Memory B cell (primary cell): Measurements from ENCODE around the gene RGS13.
A peak's percentile ranks its signal among the peaks of the same experiment; 100 is the strongest.

Experiments used
- ATAC-seq: fragments of 150-1000 bp; cut with Tn5 transposase; 2 replicates; pipeline ENCODE4 v1.10.0; 2021; ENCODE audit warnings: low read depth, mild to moderate bottlenecking, moderate library complexity
- DNase-seq, 2 donors: peaks; one replicate each; pipeline ENCODE4 v3.0.0; 2022; ENCODE audit warnings: low spot score in 2 of 2
- H3K27ac Mint-ChIP-seq: one replicate; pipeline ENCODE4 v1.8.0; 2022; ENCODE audit warnings: mild to moderate bottlenecking, moderate library complexity, mixed read lengths
- H3K27me3 Mint-ChIP-seq: one replicate; pipeline ENCODE4 v1.8.0; 2022; ENCODE audit warnings: mixed read lengths
- H3K36me3 Mint-ChIP-seq: one replicate; pipeline ENCODE4 v1.8.0; 2022; ENCODE audit warnings: mild to moderate bottlenecking, mixed read lengths
- H3K4me1 Mint-ChIP-seq: one replicate; pipeline ENCODE4 v1.8.0; 2022; ENCODE audit warnings: mixed read lengths
- H3K4me3 Mint-ChIP-seq: one replicate; pipeline ENCODE4 v1.8.0; 2022; ENCODE audit warnings: mild to moderate bottlenecking, moderate library complexity, mixed read lengths
- H3K9me3 Mint-ChIP-seq: one replicate; pipeline ENCODE4 v1.8.0; 2022; ENCODE audit warnings: mixed read lengths

Gene RGS13

DNA sequence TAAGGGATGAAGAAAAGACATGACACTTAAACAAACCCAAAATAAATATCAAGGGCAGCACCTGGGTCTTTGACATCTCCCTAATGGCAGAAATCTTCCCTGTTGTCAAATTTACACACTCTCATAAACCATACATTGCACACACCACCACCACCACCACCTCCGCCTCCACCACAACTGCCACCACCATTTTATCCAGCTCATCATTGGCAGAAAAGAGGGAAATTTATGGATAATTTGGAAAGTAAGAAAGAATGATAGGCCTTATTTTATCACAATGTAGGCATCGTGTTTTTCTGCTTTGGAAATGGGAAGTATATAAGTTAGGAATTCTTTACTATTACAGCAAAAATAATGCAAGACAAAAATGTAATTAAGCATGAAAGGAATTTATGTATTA is 27.3 kb upstream of the RGS13 start:
- Mint-ChIP-seq H3K4me1 (peaks cover 24% of the 10 kb centered on the region), H3K27ac (peak overlapping the region; percentile 85), H3K36me3 (no peaks in the 10 kb centered on the region), H3K4me3 (no peak overlapping the region), H3K27me3 (peaks cover 2% of the 10 kb centered on the region), H3K9me3 (no peaks in the 10 kb centered on the region)
- ATAC-seq (no peak), DNase-seq (no peak)

DNA sequence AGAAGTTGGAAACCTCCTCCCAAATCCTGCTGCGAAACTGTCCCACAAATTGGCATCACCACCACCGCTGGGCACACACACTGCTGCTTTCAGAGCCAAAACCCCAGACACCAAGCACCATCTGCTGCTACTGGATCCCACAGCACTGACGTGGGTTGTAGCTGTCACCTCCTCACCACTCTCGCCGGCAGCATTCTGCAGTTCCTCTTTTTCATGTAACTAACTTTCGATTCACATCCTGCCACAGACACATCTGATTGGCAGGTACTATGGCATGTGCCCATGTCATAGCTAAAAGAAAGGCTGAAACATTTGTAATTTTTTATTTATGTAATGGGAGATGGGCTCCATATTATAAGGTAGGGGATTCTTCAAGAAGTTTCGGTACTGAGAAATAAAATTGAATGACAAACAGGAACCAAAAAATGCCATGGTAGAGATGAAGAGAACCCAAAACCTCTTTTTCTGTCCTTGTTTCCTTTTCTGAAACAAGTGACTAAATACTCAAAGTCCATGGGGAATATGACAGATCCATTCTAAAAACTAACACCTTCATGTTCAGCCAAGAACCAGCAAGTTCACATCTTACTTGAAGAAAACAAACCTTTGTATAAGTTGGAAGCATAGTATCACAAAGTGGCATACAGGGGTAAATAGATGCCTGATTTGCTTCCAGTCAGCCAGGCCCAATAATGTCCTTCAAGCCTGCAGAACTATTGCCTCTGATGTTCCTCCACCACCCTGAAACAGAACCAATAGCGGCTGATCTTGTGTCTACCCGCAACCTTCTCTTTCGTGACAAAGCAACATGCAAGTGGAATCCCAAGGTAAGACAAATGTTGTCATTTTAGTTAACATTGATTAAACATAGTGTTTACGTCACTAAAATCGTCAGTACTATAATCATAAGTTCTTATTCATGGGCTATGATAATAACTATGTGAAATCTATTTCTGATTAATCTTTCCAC is 26.6 kb upstream of the RGS13 start:
- peak; percentile 63 to 85 for DNase-seq
- Mint-ChIP-seq H3K36me3 (no peaks in the 10 kb centered on the region), H3K27ac (peak overlapping the region; percentile 85), H3K9me3 (no peaks in the 10 kb centered on the region), H3K4me1 (peaks cover 23% of the 10 kb centered on the region), H3K4me3 (no peak overlapping the region), H3K27me3 (peaks cover 2% of the 10 kb centered on the region)
- peak; percentile 91 for ATAC-seq

DNA sequence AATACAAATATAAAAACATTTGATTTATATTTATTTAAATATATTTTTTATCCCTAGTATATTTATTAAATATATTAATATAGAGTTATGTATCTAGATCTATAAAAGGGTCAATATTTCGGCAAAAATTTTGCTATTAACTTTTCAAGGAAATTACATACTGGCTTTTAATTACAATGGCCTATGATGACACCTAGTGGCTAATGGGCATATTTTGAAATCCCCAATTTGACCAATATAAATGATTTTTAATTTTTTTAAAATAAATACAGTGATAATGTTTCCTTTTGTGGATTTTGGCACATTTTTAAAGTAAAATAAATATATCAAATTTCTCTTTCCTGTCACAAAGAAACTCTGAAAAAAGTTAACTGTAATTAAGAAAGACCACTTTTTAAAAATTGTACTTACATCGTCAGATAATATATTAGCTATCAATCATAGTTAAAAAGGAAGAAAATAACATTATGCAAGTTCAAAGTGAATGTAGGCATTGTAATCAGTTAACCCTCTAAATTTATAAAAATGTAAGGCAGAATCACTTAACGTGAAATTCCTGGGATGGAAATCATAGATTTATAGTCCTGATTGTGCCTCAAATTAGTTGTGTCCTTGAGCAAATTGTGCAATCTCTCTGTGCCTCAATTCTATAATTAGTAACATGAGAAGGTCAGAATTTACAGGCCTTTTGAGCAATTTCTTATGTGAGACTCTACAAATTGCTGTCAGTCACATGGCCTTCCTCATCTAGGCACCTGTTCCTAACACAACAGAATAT is 25.6 kb upstream of the RGS13 start:
- ATAC-seq (no peak), DNase-seq (peak in 1 of 2 donors; percentile 41)
- Mint-ChIP-seq H3K36me3 (no peaks in the 10 kb centered on the region), H3K4me1 (peaks cover 20% of the 10 kb centered on the region), H3K27ac (peak overlapping the region; percentile 85), H3K4me3 (no peak overlapping the region), H3K27me3 (peaks cover 5% of the 10 kb centered on the region), H3K9me3 (no peaks in the 10 kb centered on the region)

DNA sequence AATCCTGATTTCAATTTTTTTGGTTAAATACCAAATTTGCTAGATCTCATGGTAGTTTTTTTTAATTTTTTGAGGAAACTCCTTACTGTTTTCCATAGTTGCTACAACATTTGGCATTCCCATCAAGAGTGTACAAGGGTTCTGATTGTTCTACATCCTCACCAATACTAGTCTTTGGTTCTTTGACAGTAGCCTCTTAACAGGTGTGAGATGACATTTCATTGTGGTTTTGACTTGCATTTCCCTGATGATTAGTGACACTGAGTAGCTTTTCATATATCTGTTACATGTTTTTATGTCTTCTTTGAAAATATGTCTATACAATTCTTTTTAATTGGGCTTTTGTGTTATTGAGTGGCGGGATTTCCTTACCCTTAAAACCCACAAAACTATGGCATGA is 20.9 kb upstream of the RGS13 start:
- H3K27me3 Mint-ChIP-seq: peaks cover 6% of the 10 kb centered on the region
- no peak overlapping the region for H3K27ac Mint-ChIP-seq
- no peaks in the 10 kb centered on the region for H3K36me3 Mint-ChIP-seq
- H3K4me3 Mint-ChIP-seq: no peak overlapping the region
- DNase-seq (no peak), ATAC-seq (no peak)
- H3K4me1 Mint-ChIP-seq: no peaks in the 10 kb centered on the region
- H3K9me3 Mint-ChIP-seq: no peaks in the 10 kb centered on the region

DNA sequence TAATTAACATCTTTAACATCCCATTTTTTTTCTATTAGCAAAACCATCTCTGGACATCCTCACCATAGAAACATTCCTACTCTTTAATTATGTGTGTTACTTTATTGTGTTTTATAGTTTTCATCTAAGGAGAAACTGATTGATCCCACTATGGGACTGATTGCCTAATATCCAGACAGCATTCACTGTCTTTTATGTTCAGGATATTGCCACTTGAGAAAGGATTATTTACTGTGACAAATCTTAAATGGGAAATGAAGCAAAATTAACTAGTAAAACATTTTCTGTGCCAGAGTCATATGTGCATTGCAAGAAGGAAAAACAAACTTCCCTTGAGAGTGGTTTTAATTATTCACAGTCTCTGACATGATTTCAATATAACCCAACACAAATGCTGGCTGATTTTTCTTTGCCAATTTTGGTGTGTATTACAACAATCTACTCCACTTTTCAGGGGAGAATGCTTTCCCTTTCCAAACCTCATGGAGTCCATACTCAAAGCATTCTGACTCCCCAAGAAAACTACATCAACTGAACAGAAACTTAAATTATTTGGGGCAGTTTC is 15.8 kb upstream of the RGS13 start:
- ATAC-seq: no peak
- no peak overlapping the region for H3K4me3 Mint-ChIP-seq
- H3K4me1 Mint-ChIP-seq: no peaks in the 10 kb centered on the region

DNA sequence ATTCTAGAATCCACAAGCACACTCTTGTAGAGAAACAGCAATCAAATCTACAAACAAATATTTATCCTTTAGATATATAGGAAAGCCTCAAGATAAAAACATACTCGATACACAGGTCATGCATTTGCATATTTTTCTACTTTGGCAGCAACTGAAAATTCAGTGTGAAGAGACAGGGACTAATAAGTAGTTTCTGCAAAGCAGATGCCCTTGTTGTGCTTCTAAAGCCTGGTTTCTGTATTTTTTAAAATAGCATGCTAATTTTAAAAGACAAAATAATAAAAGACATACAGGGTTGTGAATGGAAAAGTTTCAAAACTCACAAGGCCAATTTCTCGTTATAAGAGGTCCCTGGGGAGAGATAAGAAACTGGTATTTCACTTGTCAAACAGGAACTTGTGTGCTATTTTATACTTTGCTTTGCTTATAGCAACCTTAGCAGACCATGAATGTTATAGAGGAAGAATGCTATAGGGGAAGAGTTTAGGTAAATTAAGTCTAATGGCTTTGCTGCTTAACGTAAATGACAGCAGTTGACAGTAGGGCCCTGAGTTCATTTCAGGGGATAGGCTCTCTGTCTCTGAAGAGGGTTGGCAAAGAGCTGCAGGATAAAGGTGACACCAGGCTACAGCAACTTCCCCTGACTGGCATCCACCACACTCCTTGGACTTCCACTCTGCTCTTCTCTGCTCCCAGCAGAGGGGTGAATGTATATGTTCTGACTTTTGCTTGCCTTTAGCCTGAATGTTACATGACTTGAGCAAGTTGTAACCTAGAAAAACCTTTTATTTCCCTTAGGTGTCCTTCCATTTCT is 9.4 kb upstream of the RGS13 start:
- H3K4me1 Mint-ChIP-seq: peaks cover 11% of the 10 kb centered on the region

More for the DNA sequence above, 15.8 kb upstream of the RGS13 start:
- no peak overlapping the region for H3K27ac Mint-ChIP-seq
- peaks cover 33% of the 10 kb centered on the region for H3K27me3 Mint-ChIP-seq
- DNase-seq: no peak
- peaks cover 5% of the 10 kb centered on the region for H3K9me3 Mint-ChIP-seq
- peaks cover 2% of the 10 kb centered on the region for H3K36me3 Mint-ChIP-seq

DNA sequence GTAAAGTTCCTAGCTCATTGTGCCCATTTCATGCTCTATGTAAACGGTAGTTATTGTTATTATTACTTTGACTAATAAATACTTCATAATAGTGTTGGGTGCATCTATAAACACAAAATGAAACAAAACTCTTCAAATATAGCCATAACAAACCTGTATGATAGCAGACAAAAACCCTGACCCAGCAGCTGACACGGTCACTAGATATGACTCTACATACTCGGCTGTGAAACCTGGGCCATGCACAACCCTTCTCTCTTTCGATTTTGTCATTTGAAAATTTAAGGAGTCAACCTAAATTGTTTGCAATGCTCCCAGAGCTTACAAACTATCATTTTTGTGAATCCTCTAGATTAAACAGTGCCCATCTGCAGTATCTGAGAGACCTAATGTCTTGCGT is 8.0 kb upstream of the RGS13 start:
- Mint-ChIP-seq H3K9me3 (no peaks in the 10 kb centered on the region), H3K4me1 (peaks cover 11% of the 10 kb centered on the region), H3K27ac (no peak overlapping the region), H3K4me3 (no peak overlapping the region), H3K36me3 (peaks cover 2% of the 10 kb centered on the region), H3K27me3 (peaks cover 30% of the 10 kb centered on the region)
- DNase-seq: no peak
- no peak for ATAC-seq

More for the DNA sequence above, 9.4 kb upstream of the RGS13 start:
- DNase-seq (no peak), ATAC-seq (peak; percentile 90)
- Mint-ChIP-seq H3K36me3 (peaks cover 2% of the 10 kb centered on the region), H3K4me3 (no peak overlapping the region), H3K27me3 (peaks cover 38% of the 10 kb centered on the region), H3K9me3 (peaks cover 2% of the 10 kb centered on the region), H3K27ac (no peak overlapping the region)

DNA sequence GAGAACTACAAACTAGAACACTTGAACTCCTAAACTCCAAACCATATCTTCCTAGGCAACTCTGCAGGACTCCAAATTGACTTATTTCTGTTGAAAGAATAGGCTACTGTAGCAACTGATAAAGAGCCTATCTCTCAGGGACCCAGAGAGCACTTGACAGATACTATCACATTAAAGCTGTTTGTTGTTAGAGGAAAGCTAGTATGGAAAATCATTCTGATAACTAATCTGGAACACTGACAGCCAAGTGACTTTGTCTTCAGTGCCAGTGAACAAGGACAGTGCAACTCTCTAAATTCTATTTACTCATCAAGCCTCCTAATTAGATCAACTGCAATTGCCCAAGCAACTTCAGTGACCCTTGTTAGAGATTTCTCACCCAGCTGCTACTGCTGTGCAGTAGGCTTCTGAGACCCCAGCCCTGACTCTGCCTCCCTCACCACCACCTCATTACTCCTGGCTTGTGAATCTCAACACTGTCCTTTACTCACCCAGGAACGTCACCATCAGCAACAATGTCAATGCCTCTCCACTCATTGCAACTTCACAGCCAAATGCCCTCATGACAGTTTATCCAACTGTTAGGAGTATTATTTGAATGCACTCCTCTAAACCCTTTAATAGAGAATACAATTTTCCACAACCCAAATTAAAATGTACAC is 7.4 kb upstream of the RGS13 start:
- peaks cover 2% of the 10 kb centered on the region for H3K36me3 Mint-ChIP-seq
- ATAC-seq (no peak), DNase-seq (no peak)
- no peaks in the 10 kb centered on the region for H3K9me3 Mint-ChIP-seq
- no peak overlapping the region for H3K27ac Mint-ChIP-seq
- H3K27me3 Mint-ChIP-seq: peaks cover 28% of the 10 kb centered on the region
- no peak overlapping the region for H3K4me3 Mint-ChIP-seq
- peaks cover 11% of the 10 kb centered on the region for H3K4me1 Mint-ChIP-seq

DNA sequence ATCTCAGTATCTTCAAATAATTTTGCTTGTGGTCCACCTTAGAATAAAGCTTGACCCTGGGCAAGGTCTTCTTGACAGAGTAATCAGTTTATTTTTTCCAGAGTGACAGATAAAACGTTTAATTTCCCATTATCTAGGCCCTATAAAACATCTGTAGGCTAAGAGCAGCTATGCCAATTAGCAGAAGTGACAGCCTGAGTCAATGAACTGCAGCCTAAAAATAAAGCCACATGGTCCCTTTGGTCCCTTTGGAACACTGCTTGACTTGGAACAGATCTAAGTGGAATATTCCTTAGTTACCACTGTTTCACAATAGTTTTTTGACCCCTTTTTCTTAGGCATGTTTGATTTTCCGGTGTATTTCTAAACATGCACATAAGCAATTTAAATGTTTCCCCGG is 6.3 kb upstream of the RGS13 start:
- Mint-ChIP-seq H3K36me3 (no peaks in the 10 kb centered on the region), H3K4me3 (no peak overlapping the region), H3K27me3 (peaks cover 20% of the 10 kb centered on the region), H3K4me1 (peaks cover 11% of the 10 kb centered on the region), H3K27ac (no peak overlapping the region), H3K9me3 (no peaks in the 10 kb centered on the region)
- DNase-seq: no peak
- no peak for ATAC-seq

DNA sequence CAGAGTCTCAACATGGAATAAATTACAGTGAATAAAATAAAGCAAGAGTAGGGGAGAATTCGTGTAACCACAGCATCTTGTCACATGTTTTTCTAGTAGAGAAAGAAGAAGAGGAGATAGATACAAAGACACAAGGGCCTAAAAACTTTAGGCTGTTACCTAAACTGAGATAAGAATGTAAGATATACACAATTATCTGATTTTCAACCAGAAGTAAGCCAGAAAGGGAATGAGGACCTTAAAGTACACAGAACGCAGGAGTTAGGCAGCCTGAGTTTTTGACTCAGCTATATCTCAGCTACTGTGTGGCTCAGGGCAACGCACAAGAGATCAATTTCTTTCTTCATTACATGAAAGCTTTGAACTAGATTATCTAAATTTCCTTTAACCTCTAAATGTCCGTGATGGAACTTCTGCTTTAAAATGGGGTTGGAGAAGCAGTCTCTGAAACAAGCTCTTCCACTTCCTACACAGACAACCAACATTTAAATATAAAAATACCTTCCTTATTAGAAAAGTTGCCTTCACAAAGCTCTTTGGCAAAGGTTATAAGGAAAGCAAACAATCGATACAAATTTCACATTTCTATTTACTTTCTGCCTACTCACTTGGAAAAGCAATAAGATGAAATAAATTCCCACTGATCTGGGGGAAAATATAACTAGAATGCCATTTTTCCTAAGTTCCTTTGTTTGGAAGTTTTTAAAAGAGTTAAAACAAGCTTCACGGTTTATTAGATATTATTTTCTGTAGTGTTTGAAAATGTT is 5.2 kb upstream of the RGS13 start:
- DNase-seq (no peak), ATAC-seq (no peak)
- Mint-ChIP-seq H3K27me3 (peaks cover 19% of the 10 kb centered on the region), H3K27ac (no peak overlapping the region), H3K4me3 (no peak overlapping the region), H3K9me3 (no peaks in the 10 kb centered on the region), H3K36me3 (no peaks in the 10 kb centered on the region), H3K4me1 (peaks cover 11% of the 10 kb centered on the region)

DNA sequence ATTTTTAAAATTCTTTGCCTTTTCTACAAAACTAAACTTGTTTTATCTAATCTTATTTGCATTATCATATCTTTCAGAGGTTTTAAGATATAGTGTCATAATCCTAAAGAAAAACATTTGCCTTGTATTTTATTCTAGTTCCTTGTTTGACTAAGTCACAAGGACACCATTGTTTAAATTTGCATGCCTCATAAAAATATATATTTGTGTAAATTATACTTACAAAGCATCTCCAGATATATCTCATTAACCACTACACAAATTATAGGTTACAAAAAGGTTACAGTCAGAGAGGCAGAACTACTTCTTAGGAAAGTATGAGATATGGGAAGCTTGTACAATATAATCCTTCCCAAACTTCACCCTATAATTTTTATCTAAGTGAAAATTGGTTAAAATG is 4.2 kb upstream of the RGS13 start:
- DNase-seq: no peak
- H3K4me1 Mint-ChIP-seq: peaks cover 9% of the 10 kb centered on the region
- no peaks in the 10 kb centered on the region for H3K9me3 Mint-ChIP-seq
- H3K4me3 Mint-ChIP-seq: no peak overlapping the region
- no peak overlapping the region for H3K27ac Mint-ChIP-seq
- ATAC-seq: no peak
- peaks cover 21% of the 10 kb centered on the region for H3K27me3 Mint-ChIP-seq
- no peaks in the 10 kb centered on the region for H3K36me3 Mint-ChIP-seq

DNA sequence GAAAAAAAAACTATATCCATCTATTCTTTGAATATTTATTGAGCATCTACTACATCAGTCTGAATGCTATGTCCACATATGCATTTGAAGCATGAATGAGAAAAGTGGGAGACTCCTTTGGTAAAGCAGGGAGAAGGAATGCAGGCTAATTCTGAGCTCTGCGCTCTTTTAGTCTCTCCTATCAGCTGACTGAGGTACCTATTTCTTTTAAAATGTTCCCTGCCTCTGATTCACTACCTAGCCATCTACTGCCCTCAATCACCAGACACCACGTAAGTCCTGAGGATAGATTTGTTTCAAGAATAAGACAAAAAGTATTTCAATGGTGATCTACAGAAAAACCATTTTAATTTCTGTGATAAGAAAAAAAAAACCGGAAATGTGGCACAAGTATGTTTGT is 3.8 kb upstream of the RGS13 start:
- H3K9me3 Mint-ChIP-seq: no peaks in the 10 kb centered on the region
- no peak overlapping the region for H3K27ac Mint-ChIP-seq
- DNase-seq: no peak
- peaks cover 21% of the 10 kb centered on the region for H3K27me3 Mint-ChIP-seq
- H3K4me3 Mint-ChIP-seq: no peak overlapping the region
- no peak for ATAC-seq
- H3K4me1 Mint-ChIP-seq: peaks cover 6% of the 10 kb centered on the region
- no peaks in the 10 kb centered on the region for H3K36me3 Mint-ChIP-seq
